HG02610 (cell line): ENCODE data around the gene E2F8.
"Not testable (repeated sequence)": the region's sequence is repeated elsewhere in the genome, so short reads cannot be mapped to it uniquely, and the experiment has no call there.

Source experiments
- ATAC-seq: cut with Tn5 transposase; IDR thresholded peaks from one replicate; pipeline ENCODE4 v1.9.1; 2021; ENCODE audit warnings: mild to moderate bottlenecking, moderate library complexity; ENCODE audit not compliant: unreplicated experiment

Gene E2F8

DNA sequence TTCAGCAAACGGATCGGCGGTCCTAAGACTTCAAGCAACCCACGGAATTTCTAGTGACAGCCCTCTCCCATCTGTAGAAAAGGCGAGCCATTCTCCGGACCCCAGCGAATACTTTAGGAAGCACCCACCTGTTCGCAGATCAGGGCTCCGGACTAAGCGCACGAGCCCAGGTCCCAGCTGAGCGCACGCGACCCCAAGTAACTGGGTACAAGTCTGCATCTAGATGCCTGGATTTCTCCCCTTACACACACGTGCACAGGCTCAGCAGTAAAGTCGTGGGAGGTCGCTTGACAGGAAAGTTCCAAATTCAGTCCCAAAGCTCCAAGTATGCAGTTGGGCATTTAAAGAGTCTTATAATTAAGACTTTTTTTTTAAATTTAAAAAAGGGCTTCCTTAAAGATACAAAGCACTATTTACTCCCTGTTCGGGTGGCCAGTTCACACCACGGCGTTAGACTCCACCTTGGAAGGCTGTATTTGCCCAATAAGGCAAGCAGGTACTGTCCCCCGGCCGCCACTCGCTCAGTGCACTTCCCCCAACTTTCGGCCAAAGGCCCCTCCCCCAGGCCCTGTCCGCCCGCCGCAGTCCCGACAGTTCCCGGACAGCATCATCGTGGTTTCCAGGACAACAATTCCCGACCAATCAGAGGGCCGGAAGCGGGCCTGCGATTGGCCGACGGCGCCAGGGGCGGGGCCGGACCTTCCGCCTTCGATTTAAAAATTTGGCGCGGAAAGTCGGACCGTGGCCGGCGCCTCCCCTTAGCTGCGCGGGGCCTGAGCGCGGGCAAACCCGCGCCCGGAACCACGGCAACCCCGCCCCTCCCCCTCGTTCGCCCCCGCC is at the start of gene E2F8:
E2F8 (minus strand) TSS at position 526 of the 840 bp plus-strand sequence. CDS start 824 bp downstream, outside the sequence.
- peak; percentile 94 for ATAC-seq

DNA sequence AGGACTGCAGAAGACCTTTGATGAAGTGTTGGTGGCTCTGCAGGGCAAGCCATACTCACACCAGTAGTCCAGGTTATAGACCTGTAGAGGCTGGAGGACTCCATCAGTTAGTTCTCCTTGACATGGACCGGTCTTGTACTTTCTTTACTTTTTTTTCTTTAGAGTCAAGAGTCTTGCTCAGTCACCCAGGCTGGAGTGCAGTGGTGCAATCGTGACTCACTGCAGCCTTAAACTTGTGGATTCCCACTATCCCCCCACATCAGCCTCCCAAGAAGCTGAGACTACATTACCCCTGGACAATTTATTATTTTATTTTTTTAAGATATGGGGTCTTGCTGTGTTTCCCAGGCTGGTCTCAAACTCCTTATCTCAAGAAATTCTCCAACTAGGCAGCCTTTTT is 49.6 kb upstream of the E2F8 start:
- ATAC-seq = no peak

GRCh38 chr11:19288256-19288655 is 47.5 kb upstream of the E2F8 start:
- no peak for ATAC-seq

GRCh38 chr11:19286411-19286810 is 45.7 kb upstream of the E2F8 start:
- no peak for ATAC-seq

DNA sequence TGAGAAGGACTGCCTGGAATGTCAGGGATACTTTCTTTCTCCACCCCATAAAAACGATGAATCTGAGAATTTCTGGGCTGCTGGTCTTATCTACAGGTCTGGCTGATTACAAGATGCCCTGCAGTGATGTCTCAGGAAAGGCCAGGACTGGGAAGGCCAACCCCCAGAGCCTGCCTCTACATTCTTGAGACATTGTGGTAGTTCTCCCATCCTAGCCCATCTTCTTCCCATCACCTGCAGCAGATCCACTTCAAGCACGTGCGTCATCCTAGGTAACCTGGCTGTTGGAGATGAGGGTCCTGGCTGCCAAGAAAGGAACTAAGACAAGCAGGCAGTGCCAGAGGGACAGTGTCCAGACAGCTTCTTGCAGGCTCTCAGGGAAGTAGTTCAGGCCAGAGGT is 44.1 kb upstream of the E2F8 start:
- ATAC-seq = no peak

- no peak for ATAC-seq
Measured at GRCh38 chr11:19283991-19284390, 43.2 kb upstream of the E2F8 start.

GRCh38 chr11:19281555-19281954 is 40.8 kb upstream of the E2F8 start:
- no peak for ATAC-seq

DNA sequence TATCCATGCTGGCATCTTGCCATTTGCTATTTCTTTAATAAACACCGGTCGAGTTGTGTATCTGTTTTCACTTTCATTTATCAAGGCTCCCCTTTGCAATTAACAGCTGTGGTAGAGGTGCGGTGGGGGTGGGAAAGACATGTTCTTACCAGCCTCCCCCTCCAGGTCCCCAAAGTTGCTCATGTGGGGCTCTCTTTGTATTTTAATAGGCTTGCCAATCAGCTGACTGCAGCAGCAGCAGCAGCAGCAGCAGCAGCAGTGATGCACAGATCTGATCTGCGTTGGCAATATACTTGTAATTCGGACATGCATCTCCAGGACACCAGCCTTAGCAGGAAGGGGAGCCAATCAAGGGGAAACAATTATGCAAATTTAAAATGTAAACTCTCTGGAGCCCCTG is 40.3 kb upstream of the E2F8 start:
- peak; percentile 53 for ATAC-seq

DNA sequence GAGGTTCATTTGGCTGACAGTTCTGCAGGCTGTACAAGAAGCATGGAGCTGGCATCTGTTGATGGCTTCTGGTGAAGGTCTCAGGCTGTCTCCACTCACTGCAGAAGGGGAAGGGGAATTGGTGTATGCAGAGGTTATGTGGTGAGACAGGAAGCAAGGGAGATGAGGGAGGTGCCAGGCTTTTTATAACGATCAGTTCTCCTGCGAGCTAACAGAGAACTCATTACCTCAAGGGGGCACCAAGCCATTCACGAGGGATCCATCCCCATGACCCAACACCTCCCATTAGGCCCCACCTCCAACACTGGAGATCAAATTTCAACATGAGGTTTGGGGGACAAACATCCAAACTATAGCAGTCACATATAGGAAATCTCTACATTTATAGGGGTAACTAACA is 38.7 kb upstream of the E2F8 start:
- no peak for ATAC-seq

DNA sequence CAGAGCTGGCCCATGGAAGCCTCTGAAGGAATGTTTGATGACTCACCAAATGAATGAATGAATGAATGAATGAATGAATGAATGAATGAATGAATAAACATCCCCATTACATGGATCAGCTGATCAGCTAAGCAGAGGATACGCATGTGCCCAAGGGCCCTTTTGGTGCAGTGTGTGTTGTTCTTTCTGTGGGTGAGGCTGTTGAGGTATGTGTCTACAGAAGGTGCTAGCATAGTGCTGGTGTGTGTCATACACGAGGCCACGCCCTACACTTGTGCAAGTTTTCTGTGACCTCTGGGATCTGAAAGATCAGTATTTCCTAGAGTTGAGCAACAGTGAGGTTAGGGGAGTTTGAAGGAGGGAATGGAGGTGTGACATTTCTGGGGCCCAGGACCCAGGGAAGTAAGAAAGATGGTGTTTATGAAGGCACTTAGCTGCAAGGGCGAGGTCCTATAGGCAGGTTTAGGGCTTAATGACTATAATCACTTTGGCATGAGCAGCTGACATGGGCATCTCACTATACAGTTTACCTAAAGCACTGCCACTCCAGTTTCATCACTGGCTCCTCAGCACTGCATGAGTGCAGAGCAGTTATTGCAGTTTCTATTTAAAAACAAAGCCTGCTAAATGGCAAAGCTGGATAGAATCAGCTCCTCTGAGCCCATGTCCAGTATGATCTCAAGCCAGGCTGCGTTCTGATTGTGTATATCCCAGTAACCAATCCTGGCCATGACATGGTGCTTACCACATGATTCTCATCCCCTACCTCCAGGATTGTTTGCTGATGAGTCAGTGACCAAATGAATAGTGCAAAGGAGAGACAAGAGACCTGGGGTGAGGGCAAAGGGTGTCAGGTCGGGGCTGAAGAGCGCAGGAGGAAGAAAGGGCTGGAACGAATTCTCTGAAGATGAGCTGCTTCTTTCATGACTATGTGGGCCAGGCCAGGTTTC is 36.4 kb upstream of the E2F8 start:
- ATAC-seq = no peak

DNA sequence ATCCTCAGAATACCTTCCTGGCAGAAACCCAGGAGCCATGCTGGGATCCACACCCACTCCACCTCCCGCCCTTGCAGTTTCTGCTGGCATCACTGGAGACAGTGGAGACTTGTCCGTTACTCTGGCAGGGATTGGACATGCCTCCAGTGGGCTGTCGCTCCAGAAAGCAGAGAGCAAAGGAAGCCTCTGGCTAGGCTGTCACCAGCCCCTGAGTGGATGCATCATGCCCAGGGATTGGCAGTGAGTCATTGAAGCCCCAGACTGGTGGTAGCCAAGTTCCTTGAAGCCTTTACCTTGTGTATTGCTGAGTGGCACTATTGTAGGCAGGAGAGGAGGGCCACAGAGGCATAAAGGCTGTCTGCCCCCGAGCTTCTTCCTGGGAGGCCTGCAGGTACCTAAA is 34.8 kb upstream of the E2F8 start:
- no peak for ATAC-seq

- not testable (repeated sequence) for ATAC-seq
Measured at GRCh38 chr11:19273219-19273618, 32.5 kb upstream of the E2F8 start.

- no peak for ATAC-seq
Measured at GRCh38 chr11:19268909-19269308, 28.2 kb upstream of the E2F8 start.

DNA sequence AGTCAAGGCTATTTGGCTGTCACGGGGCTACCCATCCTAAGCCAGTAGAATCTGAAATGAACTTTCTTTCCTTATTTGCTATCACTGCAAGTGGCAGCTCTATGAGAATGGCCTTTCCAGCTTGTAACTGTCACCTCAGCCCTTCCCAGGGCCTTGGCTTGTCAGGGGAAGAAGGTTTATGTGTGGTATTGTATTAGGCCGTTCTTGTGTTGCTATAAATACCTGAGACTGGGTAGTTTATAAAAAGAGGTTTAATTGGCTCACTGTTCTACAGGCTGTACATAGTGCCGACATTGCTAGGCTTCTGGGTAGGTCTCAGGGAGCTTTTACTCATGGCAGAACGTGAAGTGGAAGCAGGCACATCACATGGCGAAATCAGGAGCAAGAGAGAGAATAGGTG is 26.8 kb upstream of the E2F8 start:
- no peak for ATAC-seq

- ATAC-seq = no peak
Measured at GRCh38 chr11:19263333-19263732, 22.6 kb upstream of the E2F8 start.

GRCh38 chr11:19259487-19260345 is 19.0 kb upstream of the E2F8 start:
- ATAC-seq = peak; percentile 51

GRCh38 chr11:19258641-19259230 is 18.0 kb upstream of the E2F8 start:
- no peak for ATAC-seq

GRCh38 chr11:19254441-19254840 is 13.7 kb upstream of the E2F8 start:
- not testable (repeated sequence) for ATAC-seq

GRCh38 chr11:19253817-19254216 is 13.1 kb upstream of the E2F8 start:
- ATAC-seq = no peak

DNA sequence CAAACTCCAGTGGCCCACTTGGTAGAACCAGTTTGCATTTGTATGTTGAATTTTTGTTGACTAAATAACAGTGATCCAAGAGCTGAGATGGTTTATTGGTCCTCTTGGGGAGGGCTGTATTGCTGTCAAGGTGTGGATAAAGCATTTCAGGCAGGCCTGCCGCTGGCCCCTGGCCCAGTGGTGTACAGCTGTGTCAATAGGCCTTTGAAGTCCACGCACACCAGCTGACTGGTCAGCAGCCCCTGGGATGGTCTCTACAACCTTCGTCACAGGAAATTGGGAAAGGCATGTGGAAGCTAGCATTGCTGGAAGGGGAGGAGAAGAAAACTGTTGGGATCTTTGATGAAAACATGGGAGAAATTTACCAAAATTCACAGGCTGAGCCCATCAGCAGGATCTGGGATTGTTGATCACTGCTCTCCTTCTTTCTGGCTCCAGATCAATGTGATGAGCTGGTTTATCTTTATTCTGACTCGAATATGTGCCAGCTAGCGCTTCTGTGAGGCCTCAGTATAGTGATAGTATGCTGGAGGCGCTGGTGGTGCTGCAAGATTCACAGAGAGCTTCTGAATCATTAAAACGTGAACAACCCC is 12.5 kb upstream of the E2F8 start:
- no peak for ATAC-seq
